ENCODE results near the gene ADIPOR2.

ADIPOR2 gene

DNA sequence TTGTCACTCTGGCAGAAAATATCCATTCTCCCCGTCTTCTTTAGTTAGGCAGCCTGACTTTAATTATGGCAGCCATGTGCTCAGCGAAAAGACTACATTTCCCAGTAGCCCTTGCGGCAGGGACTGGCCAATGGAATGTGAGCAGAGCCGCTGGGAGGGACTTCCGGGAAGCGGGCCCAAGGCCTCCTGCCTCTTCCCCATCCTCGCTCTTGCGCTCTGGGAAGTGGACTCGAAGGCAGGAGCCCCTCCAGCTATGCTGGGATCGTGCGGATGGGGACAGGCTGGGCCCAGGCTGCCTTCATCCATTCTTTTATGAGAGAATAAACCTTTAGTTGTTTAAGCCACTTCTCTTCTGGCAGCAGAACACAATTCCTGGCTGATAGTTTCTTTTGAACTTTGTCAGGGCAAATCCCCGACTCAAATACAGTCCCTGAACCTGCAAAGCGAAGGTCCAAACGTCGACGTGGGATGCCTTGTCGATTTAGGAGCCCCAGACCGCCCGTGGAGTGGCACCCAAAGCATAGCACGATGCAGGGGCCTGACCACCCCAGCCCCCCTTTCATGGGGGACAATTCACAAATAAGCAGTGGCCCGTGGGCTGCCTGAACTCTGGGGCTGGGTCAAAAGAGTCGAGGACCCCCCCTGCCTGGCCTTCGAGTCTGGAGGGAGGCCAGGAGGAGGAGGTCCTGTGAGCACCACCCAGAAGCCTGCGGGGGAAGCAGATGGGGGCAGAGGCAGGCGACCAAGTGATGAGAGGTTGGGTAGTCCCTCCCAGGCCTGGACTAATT, 113.9 kb downstream of the ADIPOR2 start:
- intact Hi-C loops (cut with DNase I; ENCODE audit: low total_unique reads): loop anchor here (10.0 kb wide), 1 partner anchor 780 kb away; no protein-coding TSS in a partner anchor
- Histone ChIP-seq H3K4me3 (no peak overlapping the region), H3K27ac (peak overlapping the region in 1 of 2 donors; percentile 28), H3K4me1 (peaks cover 0 to 5% (median 0%) of the 10 kb centered on the region in 4 donors), H3K36me3 (no peaks in the 10 kb centered on the region), H3K27me3 (no peaks in the 10 kb centered on the region), H3K9me3 (no peaks in the 10 kb centered on the region)
- TF ChIP-seq, protein P1, sequence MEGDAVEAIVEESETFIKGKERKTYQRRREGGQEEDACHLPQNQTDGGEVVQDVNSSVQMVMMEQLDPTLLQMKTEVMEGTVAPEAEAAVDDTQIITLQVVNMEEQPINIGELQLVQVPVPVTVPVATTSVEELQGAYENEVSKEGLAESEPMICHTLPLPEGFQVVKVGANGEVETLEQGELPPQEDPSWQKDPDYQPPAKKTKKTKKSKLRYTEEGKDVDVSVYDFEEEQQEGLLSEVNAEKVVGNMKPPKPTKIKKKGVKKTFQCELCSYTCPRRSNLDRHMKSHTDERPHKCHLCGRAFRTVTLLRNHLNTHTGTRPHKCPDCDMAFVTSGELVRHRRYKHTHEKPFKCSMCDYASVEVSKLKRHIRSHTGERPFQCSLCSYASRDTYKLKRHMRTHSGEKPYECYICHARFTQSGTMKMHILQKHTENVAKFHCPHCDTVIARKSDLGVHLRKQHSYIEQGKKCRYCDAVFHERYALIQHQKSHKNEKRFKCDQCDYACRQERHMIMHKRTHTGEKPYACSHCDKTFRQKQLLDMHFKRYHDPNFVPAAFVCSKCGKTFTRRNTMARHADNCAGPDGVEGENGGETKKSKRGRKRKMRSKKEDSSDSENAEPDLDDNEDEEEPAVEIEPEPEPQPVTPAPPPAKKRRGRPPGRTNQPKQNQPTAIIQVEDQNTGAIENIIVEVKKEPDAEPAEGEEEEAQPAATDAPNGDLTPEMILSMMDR (IDR thresholded peaks at IDR 0.05): no peak
- DNase-seq: peak; percentile 89 to 90

DNA sequence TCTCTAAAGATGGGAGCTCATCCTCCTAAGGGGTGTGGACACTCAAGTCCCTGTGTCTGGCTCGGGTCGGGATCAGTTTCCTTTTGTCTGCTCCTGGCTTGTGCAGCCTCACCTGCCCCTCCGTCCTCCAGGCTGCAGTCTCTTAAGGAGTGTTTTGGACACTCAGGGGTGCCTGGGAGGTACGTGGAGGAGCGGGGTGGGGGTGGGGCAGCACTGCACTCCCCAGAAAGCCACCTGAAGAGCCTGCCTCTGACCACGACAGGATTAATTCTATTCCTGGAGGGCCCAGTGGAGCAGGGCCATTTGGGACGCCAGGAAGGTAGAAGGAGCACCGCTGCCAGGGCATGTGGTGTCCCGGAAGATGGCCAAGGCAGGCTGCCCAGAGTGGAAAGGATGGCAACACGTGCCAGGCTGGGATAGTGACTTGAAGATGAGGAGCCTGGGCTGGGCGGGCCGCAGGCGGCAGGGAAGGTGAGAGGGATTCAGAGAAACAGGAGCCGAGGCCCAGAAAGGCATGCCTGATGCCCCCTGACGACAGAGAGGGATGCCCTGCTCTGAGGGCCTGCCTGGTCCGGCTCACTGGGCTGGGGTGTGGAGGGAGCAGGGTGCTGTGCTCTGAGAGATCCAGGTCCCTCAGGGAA, 114.7 kb downstream of the ADIPOR2 start:
- TF ChIP-seq, protein P1 (IDR thresholded peaks at IDR 0.05): no peak
- no peaks in the 10 kb centered on the region for H3K27me3 ChIP-seq
- H3K4me1 ChIP-seq: peaks cover 0 to under 1% (median 0%) of the 10 kb centered on the region in 4 donors
- peak in 1 of 2 donors; percentile 53 for DNase-seq
- no peaks in the 10 kb centered on the region for H3K9me3 ChIP-seq
- H3K27ac ChIP-seq: no peak overlapping the region
- H3K36me3 ChIP-seq: no peaks in the 10 kb centered on the region
- no peak overlapping the region for H3K4me3 ChIP-seq
- intact Hi-C loops (cut with DNase I; ENCODE audit: low total_unique reads): loop anchor here (10.0 kb wide), 1 partner anchor 779 kb away; no protein-coding TSS in a partner anchor

DNA sequence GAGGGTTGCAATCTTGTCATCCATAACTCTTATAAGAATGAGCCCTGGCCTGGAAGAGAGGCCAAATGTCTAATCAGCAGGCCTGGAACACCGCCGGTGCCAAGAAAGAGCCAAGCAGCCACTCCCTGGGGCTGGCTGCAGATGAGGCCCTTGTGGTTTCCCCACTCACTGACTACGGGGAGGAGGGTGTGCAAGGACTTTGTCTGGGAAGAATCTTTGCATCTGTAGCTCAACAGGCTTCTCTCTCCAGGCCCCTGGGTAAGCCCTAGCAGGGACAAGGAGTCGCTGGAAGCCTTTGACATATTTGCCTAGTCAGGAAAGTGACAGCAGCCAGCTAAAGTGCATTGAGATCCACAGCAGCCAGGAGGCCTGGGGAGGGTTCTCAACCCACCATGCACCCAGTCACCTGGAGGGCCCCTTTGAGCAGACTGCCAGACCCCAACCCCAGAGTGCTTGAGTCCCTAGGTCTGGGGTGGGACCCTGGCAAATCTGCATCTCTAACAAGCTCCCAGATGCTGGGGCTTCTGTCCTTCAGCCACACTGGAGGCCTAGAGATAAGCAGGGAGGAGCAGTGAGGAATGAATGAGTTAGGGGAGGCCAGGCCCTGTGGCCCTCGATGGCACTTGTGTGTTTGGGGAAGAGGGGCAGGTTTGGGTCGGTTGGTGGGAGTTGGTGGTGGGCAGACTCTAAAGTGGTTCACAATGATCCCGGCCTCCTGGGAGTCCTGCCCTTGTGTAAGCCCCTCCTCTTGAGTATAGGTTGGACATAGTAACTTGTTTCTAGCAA, 115.6 kb downstream of the ADIPOR2 start:
- intact Hi-C loops (cut with DNase I; ENCODE audit: low total_unique reads): loop anchor here (10.0 kb wide), 1 partner anchor 778 kb away; no protein-coding TSS in a partner anchor
- Histone ChIP-seq H3K27me3 (no peaks in the 10 kb centered on the region), H3K27ac (no peak overlapping the region), H3K9me3 (no peaks in the 10 kb centered on the region), H3K4me3 (no peak overlapping the region), H3K4me1 (no peaks in the 10 kb centered on the region), H3K36me3 (no peaks in the 10 kb centered on the region)
- DNase-seq: peak in 1 of 2 donors; percentile 58
- TF ChIP-seq, protein P1 (IDR thresholded peaks at IDR 0.05): no peak

DNA sequence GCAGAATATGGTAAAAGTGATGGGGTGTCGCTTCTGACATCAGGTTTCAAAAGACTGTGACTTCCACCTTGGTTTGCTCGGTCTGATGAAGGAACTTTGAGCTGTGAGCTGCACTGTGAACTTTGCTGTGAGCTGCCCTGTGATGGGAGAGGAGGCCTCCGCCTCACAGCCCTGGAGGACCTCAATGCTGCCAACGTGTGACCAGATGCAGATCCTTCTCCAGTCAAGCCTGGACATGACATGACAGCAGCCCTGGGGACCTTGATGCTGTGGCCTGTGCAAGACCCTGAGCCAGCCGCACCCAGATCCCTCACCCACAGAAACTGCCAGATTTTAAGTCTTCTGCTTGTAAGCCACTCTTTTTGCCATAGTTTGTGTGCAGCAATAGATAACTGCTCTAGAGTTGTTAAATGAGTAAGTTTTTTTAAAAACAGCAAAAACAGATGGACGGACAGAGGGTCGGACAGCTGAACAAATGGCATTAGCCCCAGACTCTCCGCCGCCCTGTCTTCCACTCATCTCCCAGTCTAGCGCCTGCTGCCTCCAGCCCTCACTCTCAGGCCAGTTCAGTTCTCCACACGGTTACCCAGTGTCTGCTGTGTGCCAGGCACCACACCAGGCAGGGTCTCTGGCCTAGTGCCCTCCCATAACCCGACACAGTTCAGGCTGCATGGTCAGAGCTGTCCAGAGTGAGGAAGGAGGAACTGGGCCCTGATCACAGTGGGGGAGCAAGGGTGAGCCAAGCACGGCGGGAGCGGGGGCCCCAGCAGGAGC, 116.4 kb downstream of the ADIPOR2 start:
- H3K4me1 ChIP-seq: no peaks in the 10 kb centered on the region
- TF ChIP-seq, protein P1 (IDR thresholded peaks at IDR 0.05): no peak
- H3K27me3 ChIP-seq: no peaks in the 10 kb centered on the region
- H3K9me3 ChIP-seq: no peaks in the 10 kb centered on the region
- no peak overlapping the region for H3K27ac ChIP-seq
- H3K36me3 ChIP-seq: no peaks in the 10 kb centered on the region
- H3K4me3 ChIP-seq: no peak overlapping the region
- peak in 1 of 2 donors; percentile 59 for DNase-seq
- intact Hi-C loops (cut with DNase I; ENCODE audit: low total_unique reads): loop anchor here (10.0 kb wide), 1 partner anchor 778 kb away; no protein-coding TSS in a partner anchor
